Measurements from ENCODE around the gene TMEM161A.

- TF ChIP-seq POLR2A (IDR thresholded peaks at IDR 0.05) = no peak
- no peak for TF ChIP-seq POLR2AphosphoS5 (IDR thresholded peaks at IDR 0.05; ENCODE audit: insufficient read depth in 1 of 2, low read depth in 1 of 2)
- no peak for TF ChIP-seq CTCF (IDR thresholded peaks at IDR 0.05)
Measured at GRCh38 chr19:19146865-19147264, 8.6 kb upstream of the TMEM161A start.
